HT-29 (cell line): ENCODE results near the gene PTPRT. TPM values are rescaled to one million over a fixed set of nuclear protein-coding genes. Genes with fewer than 3 reads are reported as not detected.

Experiments
- DNase-seq: peaks from one replicate; pipeline ENCODE4 v3.0.0-alpha.2; 2015; ENCODE audit warnings: low spot score
- total RNA-seq: library from RNA; depleted of rRNA; stranded (reverse); fragments of >200 nt; shearing (Covaris generic); gene quantifications from 2 replicates; pipeline ENCODE4 v1.2.3, GENCODE V29; 2014; rRNA removed

Gene PTPRT
- total RNA-seq, result not detected in 2 replicates

DNA sequence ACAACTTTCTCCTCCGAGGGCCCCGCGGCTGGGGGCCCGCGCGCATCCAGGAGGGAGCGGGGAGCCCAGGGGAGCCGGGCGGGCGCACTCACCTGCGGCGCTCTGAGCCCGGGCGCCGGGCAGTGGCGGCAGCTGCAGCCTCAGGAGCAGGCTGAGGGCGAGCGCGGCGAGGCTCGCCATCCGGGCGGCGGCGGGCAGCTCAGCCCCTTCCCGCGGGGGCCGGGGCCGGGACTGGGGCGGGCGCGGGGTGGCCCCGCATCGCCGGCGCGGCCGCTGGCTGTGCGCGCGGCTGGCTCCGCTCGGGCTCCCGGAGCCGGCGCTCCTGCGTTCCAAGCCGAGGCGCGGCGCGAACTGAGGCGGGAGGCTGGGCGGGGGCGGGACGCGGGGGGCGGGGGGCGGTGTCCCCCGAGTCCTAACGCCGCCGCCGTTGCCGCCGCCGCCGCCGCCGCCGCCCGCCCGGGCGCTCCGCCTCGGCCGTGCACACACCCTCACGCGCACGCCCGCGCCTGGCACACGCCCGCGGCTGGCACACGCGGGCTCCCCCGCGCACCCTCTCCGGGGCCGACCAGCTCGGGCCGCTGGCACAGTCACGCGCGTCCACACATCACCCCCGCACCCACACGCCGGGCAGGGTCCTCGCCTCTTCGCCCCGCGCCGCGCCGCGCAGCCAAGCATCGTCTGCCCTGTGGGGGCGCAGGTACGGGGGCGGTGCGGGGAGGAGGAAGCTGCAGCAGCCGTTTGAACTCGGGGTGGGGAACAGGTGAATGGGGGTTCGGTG is at the start of gene PTPRT:
Gene PTPRT (minus strand): TSS at position 353 of the 778 bp plus-strand sequence. CDS start 173 bp downstream, at position 180.
- no peak for DNase-seq

DNA sequence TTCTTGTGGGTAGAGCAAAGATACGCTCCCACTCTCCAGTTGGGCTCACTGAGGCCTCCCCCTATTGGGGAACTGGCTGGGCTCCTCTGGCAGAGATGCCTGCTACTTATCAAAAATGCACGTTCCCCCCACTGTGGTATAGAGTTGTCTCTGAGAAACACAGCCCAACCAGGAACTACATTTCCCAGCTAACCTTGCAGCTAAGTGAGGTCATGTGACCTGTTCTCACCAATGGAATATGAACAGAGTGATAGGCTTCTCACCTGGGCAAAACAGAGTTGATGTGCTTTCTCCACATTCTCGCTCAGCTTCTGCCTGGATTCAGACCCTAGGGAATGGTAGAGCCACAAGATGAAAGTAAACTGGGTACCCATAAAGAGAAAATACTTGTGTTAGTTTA is 49.1 kb upstream of the PTPRT start:
- peak; percentile 26 for DNase-seq

DNA sequence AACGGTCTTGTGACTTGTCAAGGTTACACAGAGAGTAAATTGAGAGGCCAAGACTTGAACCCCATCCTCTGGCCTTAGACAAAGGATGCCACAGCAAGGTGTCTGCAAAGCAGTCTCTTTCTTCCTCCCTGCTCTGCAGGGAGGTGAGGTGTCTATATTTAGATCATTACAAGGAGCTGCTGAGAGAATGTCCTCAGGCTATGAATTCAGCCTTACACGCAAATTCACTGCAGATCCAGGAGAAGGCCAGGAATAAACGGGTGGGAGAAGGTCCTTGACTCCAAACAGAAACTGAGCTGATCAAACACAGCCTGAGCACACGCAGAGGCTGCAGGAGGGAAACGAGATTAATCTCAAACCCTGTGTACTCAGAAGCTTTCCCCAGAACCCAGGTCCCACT is 48.6 kb upstream of the PTPRT start:
- DNase-seq, result no peak

- DNase-seq, result no peak
Observed at GRCh38 chr20:43237651-43238168, 48.0 kb upstream of the PTPRT start.

GRCh38 chr20:43235998-43236397 is 46.3 kb upstream of the PTPRT start:
- no peak for DNase-seq

DNA sequence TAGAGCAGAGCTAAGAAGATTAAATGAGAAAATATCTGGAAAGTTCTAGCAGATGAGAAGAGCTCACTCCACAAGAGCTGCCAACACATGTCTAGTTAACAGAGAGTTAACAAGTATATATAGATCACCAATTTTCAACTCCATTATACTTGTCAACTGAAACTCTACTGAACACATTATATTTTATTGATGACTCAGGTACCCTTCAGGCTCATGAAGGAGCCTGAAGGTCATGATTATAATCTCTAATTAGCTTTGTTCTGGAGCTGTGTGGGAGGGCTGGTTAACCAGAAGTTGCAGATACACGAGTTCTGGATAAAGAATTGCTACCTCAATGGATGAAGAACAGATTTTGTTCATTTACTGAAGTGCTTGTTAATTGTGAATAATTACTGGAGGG is 42.1 kb upstream of the PTPRT start:
- DNase-seq, result no peak

GRCh38 chr20:43229696-43230095 is 40.0 kb upstream of the PTPRT start:
- no peak for DNase-seq

GRCh38 chr20:43220612-43221011 is 30.9 kb upstream of the PTPRT start:
- DNase-seq, result no peak

DNA sequence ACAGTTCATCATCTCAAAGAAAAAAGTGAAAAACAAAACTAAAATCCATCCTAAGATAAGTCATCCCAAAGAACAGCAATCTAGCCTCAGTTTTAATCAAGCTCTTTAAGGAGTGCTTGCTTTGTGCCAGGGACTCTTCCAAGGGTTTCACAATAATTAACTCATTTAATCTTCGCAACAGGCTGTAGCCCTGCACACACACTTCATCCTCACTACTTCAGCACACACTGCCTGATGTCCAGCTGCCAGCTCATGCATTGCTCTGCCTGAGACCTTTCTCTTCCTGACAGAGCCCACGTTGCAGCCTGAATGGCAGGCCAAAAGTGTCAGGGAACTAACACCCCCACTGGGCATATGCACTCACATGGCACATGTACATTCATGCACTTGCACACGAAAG is 21.2 kb upstream of the PTPRT start:
- no peak for DNase-seq

DNA sequence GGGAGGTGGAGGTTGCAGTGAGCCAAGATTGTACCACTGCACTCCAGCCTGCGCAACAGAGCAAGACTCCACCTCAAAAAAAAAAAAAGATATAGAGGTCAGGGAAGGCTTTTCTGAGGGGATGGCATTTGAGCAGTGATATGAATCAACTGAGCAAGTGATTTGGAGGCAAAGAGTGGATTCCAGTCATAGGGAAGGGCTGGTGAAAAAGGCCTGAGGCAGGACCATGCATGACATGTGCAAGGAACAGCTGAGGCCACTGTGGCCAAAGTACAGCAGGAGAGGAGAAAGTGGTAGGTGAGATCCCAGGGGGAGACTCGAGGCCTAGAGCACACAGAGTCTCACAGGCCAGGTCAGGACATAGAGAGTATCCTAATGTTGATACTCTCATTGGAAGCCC is 20.1 kb upstream of the PTPRT start:
- DNase-seq, result no peak

GRCh38 chr20:43205699-43206098 is 16.0 kb upstream of the PTPRT start:
- DNase-seq, result no peak

DNA sequence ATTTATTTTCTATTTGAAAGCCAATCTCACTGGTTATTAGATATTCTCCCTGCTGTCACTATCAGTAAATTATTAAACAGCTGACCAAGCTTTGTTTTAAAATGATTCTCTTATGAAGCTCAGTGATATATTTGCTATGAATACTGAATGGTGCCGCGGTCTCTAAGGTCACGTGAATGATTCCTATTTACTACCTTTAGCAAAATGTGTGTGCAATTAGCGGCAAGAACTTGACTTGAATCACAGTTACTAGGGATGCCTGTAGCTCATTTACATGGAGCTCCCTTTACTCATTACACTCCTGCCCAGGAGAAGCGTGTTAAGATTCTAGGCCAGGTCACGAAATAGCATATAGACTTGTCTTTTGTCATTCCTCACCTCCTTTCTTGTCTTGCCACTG is 12.4 kb upstream of the PTPRT start:
- no peak for DNase-seq

- no peak for DNase-seq
Observed at GRCh38 chr20:43198607-43199006, 8.9 kb upstream of the PTPRT start.

DNA sequence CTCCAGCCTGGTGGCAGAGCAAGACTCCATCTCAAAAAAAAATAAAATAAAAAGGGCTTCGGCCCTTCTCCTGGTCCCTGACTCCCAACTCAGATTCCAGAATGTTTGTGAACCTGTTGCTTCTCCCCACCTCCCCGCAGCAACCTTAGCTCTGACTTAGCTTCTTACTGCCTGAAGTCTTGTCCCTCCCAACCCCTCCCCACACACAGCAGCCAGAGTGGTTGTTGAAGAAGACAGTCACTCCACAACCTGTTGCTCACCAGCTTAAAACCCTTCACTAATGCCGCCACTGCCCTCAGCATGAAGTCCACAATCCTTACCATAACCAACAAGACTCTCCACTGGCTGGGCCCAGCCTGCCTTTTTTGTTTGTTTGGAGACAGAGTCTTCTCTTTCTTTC is 6.5 kb upstream of the PTPRT start:
- DNase-seq, result no peak

- DNase-seq, result no peak
Observed at GRCh38 chr20:43194137-43194536, 4.4 kb upstream of the PTPRT start.

DNA sequence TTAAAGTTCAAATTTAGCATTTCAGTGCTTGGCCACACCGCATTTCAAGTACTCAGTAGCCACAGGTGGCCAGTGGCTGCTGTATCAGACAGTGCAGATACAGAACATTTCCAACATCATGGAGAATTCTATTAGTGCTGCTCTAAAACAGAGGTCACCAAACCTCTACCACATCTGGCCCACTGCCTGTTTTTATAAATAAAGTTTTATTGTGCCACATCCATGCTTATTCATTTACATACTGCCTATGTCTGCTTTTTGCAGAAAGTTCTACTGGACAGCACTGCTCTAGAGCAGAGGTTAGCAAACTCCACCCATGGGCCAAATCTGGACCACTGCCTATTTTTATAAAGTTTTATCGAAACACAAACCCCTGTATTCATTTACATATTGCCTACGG is 3.7 kb upstream of the PTPRT start:
- DNase-seq, result no peak

DNA sequence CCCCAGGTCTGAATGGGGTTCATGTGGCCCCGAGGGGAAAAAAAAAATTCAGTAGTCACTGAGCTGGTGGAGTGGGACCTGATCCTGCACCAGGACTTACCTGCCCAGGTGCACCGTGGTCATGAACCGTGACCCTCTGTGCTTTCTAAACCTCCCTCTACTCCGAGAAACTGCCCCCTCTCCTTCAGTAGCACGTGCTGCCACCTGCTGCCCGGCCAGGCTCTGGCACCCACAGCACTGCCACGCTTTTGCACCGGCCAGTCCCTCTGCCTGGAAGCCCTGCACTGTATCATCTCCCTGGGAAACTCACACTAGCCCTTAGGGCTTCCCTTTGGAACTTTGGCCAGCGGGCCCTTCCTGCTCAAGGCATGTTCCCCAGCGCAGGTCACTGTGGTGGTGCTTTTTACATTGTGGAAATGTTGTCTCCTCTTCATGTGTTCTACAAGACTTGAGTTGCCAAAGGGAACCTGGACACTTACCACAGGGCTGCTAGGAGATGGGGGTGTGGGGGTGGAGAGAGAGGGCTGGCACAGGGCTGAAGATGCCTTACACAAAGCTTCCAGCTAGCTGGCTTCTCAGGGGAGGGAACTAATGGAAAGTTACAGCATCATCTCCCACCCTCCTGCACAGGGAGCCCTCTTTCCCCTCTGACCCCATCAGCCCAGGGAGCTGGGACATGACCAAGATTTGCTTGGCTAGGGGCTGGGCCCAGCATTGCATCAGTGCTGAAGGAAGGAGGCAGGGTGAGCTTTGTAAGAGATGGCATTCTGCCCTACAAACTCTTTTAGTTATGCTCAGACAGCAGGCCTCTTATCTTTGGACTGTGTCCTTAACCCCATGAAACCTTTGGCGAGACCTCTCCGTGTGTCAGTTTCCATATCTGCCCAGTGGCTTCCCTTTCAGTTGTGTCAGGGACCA is 2.5 kb upstream of the PTPRT start:
- peak; percentile 55 for DNase-seq

GRCh38 chr20:43191143-43191542 is 1.4 kb upstream of the PTPRT start:
- DNase-seq, result no peak

DNA sequence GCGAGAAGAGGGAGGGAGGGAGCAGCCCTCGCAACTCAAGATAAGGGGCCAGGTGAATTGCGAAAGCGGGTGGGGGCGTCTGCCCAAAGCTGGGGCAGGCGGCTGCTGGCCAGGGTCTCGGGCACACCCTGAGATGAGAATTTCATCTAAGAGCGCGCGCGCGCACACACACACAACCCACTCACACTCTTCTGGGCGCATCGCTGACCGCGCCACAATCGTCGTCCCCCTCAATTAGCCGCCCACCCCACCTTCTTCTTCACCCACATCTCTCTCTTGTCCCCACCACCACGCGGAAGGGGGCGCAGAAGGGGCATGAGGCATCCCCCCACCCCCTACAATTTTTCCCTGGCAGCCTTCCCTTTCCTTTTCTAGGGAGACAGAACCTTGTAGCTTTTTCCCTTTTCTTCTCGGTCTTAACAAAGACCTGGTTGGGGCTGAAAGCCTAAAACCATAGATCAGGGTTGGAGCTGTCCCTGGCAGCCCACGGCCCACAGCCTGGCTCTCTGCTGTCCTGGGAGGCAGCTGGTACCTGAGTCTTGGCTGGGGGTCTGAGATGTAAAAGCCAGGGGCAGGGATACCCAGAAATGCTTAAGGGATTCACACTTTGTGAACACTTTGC is 737 bp upstream of the PTPRT start:
- no peak for DNase-seq

DNA sequence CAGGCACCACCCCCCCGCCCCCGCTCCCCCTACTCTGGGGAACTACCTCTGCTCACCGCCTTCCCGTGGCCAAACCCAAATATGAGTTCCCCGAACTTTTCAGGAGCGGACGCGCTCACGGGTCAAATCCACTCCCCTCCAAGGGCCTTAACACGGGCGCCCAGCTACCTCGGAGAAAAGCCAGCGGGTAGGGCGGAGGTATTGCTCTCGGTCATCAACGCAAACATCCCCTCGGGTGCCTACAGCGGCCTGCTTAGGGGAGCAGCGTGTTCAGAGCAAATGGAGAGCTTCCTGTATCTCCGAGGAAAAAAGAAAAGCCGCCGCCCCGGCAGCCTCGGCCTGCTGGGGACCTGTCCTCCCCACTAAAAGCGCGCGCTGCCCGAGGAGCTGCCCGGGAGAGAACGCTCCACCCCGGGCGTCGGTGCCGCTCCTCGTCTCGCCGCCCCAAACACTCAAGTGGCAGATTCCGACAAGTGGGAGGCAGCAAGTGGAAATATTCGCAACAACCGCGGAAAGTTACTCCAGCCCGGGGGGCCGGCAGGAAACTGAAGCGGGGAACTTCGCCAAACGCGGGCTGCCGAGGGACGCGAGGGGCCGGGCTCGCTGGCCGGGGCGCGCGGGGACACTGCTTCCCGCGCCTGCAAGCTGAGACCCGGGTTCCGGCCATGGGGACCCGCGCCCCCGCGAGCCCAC is 699 bp downstream of the PTPRT start:
- DNase-seq, result no peak

DNA sequence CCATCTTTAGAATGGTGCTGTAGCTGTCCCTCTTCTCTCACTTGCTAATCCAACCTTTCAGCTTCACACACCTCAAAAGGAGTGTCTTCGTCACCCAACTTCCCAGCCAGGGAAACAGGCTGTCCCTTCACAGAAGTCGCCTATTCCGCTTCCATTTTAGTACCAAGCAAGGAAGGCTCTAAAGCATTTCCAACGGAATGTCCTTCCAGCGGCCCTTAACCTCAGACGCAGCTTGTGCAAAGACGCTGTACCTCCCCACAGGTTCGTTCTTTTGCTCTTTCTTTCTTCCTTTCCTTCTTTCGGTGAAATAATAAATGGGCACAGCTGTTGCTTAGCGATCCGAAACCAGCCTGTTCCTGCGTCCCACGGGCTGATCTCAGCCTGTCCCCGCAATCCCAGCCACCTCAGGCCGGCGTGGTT is 1.5 kb downstream of the PTPRT start:
- DNase-seq, result no peak
